GM19239 (cell line): ENCODE measurements around the gene MEOX1.
"Not testable (repeated sequence)": the region's sequence is repeated elsewhere in the genome, so short reads cannot be mapped to it uniquely, and the experiment has no call there.

ENCODE experiments used
- DNase-seq: peaks from one replicate; pipeline ENCODE4 v3.0.0; 2011; ENCODE audit warnings: low spot score; ENCODE audit not compliant: insufficient read length
- FAIRE-seq: peaks from 2 replicates; lab custom pipeline; 2011; peaks lifted over from hg19 to GRCh38; lab: Jason Lieb, UNC

MEOX1 gene

DNA sequence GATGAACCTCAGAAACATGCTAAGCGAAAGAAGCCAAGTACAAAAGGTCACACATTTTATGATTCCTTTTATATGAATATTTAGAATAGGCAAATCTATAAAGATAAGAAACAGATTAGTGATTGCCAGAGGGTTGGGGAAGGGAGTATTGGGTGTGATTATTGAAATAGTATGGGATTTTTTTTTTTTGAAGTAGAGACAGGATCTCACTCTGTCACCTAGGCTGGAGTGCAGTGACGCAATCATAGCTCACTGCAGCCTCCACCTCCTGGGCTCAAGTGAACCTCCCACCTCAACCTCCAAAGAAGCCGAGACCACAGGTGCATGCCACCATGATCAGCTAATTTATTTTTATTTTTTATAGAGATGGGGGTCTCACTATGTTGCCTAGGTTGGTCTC lies 35.7 kb downstream of the MEOX1 start:
- DNase-seq = no peak
- no peak for FAIRE-seq

DNA sequence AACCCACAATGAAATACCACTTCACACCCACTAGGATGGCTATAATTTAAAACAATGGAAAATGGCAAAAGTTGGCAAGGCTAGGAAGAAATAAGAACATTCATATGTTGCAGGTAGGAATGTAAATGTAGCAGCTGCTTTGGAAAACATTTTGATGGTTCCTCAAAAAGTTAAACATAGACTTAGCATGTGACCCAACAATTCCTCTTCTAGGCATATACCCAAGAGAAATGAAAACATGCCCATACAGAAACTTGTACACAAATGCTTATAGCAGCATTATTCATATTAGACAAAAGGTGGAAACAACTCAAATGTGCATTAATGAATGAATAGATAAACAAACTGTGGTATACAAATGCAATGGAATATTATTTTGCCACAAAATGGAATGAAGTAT lies 36.1 kb downstream of the MEOX1 start:
- FAIRE-seq (no peak), DNase-seq (no peak)

- DNase-seq = no peak
- no peak for FAIRE-seq
Measured at GRCh38 chr17:43620581-43620980, 41.1 kb downstream of the MEOX1 start.

DNA sequence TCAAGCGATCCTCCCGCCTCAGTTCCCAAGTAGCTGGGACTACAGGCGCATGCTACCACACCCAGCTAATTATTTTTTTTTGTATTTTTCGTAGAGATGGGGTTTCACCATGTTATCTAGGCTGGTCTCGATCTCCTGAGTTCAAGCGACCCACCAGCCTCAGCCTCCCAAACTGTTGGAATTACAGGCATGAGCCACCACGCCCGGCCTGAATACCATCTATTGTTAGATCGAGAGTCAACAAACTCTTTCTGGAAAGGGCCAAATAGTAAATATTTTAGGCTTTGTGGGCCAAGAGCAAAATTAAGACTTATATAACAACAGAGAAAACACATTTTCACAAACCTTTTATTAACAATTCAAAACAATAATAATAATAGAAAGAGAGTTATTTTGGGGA lies 41.6 kb downstream of the MEOX1 start:
- DNase-seq (no peak), FAIRE-seq (no peak)

DNA sequence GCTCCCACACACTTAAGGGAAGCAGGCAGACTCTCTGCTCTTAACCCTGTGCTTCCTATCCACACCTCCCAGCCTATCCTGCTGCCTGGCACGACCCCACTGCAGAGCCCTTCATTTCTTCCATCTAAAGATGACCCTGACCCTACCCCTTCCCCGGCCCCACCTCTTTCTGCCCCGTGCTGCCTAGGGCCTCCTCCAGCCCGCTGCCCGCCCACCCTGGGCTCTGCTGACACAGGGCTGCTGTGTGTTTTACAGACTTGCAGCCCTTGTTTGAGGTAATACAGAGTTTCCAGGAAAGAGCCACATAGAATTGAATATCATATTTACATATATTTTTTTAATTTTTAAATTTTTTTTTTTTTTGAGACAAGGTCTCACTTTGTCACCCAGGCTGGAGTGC lies 42.0 kb downstream of the MEOX1 start:
- FAIRE-seq (no peak), DNase-seq (no peak)

- no peak for DNase-seq
- FAIRE-seq = no peak
Measured at GRCh38 chr17:43618276-43618675, 43.4 kb downstream of the MEOX1 start.

- FAIRE-seq = no peak
Measured at GRCh38 chr17:43616852-43617251, 44.9 kb downstream of the MEOX1 start.

GRCh38 chr17:43616421-43616820 lies 45.3 kb downstream of the MEOX1 start:
- no peak for FAIRE-seq

More at GRCh38 chr17:43616852-43617251, 44.9 kb downstream of the MEOX1 start:
- no peak for DNase-seq

DNA sequence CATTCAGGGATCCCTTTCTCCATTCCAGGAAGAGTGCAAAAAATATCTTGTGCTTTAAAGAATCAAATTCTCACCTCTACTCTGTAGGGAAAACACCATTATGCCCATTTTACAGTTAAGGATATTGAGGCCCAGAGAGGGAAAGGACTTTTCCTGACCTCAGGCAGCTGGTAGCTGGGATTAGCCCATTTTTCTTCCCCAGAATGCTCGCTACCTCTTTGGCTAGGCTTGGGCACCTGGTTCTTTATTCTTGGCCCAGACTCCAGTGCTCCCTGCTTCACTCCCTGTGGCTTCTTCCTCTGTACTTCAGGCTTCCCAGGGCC lies 45.7 kb downstream of the MEOX1 start:
- no peak for DNase-seq
- FAIRE-seq = no peak

More at GRCh38 chr17:43616421-43616820, 45.3 kb downstream of the MEOX1 start:
- DNase-seq = no peak

- no peak for FAIRE-seq
- no peak for DNase-seq
Measured at GRCh38 chr17:43615330-43616028, 46.2 kb downstream of the MEOX1 start.

DNA sequence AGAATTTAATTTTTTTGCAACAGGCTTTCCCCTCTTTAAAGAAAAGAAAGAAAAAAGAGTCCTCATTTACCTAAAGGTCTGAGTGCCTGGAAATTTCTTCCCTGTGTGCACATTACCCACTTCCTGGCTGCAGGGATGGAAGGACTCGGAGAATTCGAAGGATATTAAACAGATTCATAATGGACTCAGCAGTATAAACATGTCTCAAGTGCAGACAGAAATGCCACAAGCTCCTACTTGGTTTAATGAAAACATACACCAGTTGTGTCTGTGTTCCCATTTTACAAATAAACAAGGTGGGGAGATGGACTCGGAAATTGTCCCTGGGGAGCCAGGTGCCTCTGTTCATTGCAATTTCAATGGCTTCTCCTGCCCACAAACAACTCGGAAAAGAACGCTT lies 47.2 kb downstream of the MEOX1 start:
- DNase-seq (no peak), FAIRE-seq (no peak)

DNA sequence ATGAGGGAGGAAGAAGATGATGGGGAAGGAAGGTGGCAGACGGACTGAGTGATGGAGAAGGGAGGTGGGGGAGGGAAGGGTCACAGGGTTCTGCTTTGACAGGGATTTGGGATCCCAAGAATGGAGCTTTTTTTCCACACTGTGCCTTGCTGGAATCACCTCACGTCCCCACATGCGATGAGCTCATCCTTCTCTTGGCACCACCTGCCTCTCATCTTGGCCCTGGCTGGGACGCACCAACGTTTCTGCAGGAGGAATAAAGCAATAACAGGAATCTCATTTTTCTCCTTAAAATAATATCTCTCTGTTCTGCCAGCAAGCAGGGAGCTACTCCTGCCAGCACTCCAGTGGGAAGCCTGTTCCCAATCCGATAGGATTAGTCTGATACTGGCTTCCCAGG lies 47.8 kb downstream of the MEOX1 start:
- DNase-seq (no peak), FAIRE-seq (no peak)

GRCh38 chr17:43612515-43612914 lies 49.2 kb downstream of the MEOX1 start:
- no peak for DNase-seq
- FAIRE-seq = no peak

DNA sequence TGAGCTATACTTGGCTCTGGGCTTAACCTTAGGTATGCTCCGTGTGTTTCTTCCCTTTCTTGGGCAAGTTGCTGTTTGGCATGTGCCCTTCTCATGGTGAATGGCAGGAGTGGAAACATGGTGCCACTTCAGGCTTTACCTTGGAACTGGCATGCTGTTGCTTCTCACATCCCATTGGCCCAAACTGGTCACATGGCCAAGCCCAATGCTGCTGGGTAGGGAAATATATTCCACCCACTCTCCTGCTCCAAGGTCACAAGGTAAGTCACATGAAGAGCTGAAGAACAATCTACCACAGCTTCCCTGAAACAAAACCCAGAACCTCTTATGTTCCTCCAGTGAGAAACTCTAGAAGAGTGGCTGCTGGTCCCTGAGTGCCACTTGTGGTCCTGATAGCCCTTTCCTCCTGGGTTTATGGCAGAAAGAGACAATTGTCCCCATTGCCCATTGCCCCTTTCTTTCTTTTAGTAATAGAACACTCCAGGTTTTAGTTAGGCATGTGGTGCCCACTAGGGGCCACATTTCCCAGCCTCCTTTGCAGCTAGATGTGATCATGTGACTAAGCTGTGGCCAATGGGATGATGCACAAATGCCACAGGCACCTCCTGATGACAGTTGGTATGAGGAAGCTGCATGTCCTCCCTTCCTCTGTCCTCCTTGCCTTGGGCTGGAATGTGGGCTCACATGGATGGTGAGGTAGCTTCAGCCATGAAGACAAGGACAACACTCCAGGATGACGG lies 50.3 kb downstream of the MEOX1 start:
- DNase-seq = no peak
- no peak for FAIRE-seq

GRCh38 chr17:43609613-43610385 lies 51.9 kb downstream of the MEOX1 start:
- no peak for DNase-seq
- FAIRE-seq = no peak

DNA sequence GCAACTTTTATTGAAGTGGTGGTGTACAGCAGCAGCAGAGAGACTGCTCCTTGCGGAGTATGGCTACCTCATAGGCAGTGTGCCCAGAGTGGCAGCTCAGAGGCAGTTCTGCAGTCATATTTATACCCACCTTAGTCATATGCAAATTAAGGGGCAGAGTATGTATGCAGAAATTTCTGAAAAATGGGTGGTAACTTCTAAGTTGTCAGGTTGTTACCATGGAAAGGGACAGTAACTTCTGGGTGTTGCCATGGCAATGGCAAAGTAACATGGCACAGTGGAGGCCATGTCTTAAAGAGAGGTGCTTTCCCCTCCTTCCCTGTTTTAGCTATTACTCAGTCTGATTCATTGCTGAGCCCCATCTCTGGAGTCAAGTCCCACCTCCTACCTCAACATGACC lies 53.4 kb downstream of the MEOX1 start:
- DNase-seq (no peak), FAIRE-seq (no peak)

DNA sequence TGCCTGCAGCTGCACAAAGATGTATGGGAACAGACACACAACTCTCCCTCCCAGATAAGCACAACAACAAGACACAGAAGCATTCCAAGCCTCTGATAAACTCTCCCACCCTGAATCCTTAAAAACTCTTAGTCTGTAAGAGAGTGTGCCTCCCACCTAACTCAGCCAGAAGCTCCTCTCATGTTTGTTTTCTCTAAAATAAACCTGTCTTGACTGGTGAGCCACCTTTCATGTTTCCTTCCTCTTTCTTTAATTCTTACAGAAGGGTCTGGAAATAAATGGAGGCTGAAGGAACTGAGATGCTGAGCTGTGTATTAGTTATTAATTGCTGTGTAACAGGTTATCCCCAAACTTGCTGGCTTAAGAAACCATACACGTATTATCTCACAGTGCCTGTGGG lies 57.2 kb downstream of the MEOX1 start:
- no peak for FAIRE-seq
- DNase-seq = no peak

DNA sequence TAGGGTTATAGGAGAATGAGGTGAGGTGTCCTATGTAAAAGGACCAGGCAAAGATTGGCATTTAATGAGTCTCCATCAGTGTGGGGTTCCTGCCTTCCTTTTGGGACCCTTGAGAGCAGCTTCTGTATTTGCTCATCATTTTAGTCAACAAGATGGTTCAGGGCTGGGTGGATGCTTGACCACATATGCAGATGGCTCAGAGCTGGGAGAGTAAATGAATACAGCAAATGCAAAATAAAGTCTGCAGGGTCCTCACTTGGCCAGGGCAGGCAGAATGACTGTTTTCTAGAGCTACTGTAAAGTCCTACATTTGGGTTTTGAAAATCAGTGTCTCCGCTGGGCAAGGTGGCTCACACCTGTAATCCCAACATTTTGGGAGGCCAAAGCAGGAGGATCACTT lies 58.4 kb downstream of the MEOX1 start:
- DNase-seq = no peak

GRCh38 chr17:43602556-43602955 lies 59.2 kb downstream of the MEOX1 start:
- not testable (repeated sequence) for FAIRE-seq, DNase-seq

More for the DNA sequence above, 58.4 kb downstream of the MEOX1 start:
- FAIRE-seq = no peak

GRCh38 chr17:43601280-43602039 lies 60.3 kb downstream of the MEOX1 start:
- no peak for FAIRE-seq
- no peak for DNase-seq
